Psoas muscle (tissue), 8 donors: ENCODE results near the gene C10orf143. TPM values are rescaled to one million over a fixed set of nuclear protein-coding genes. Genes with fewer than 3 reads are reported as not detected.

Experiments
- ATAC-seq, 4 donors: fragments of 200-7000 bp; cut with Tn5 transposase; one replicate each; pipeline ENCODE4 v1.9.1; 2020; ENCODE audit warnings: moderate library complexity in 3 of 4, mild to moderate bottlenecking in 2 of 4
- DNase-seq, 2 donors: peaks; one replicate each; pipeline ENCODE4 v3.0.0-alpha.2; 2020
- H3K27ac ChIP-seq: fragments of 200-600 bp; one replicate; pipeline ENCODE4 v1.8.0; 2022
- H3K27me3 ChIP-seq, 3 donors: fragments of 200-600 bp in 1 of 3; one replicate each; pipeline versions ENCODE4 v1.6.1 to v1.8.0; 2013 to 2022; ENCODE audit warnings: low read length in 2 of 3, mild to moderate bottlenecking in 2 of 3, moderate library complexity in 1 of 3; ENCODE audit not compliant: insufficient read depth in 3 of 3
- H3K36me3 ChIP-seq, 2 donors: fragments of 200-600 bp in 1 of 2; one replicate each; pipeline versions ENCODE4 v1.6.1 to v1.8.0; 2013 to 2022; ENCODE audit warnings: low read depth in 1 of 2, mild to moderate bottlenecking in 1 of 2, moderate library complexity in 1 of 2; ENCODE audit not compliant: insufficient read depth in 1 of 2
- H3K4me1 ChIP-seq: fragments of 200-600 bp; one replicate; pipeline ENCODE4 v1.8.0; 2022
- H3K4me3 ChIP-seq: fragments of 200-600 bp; one replicate; pipeline ENCODE4 v1.8.0; 2022; ENCODE audit warnings: mild to moderate bottlenecking
- H3K9me3 ChIP-seq: fragments of 200-600 bp; one replicate; pipeline ENCODE4 v1.8.0; 2022
- CTCF ChIP-seq: fragments of 200-600 bp; IDR thresholded peaks from one replicate; pipeline ENCODE4 v1.8.0; 2022; ENCODE audit warnings: antibody characterized with exemption
- WGBS, 3 donors: extraction: QIAGEN DNeasy Blood & Tissue Kit; methylation state at CpG; one replicate each; pipeline versions ENCODE4 v1.1.6 to v1.1.7; 2013; 5-methylcytosine and 5-hydroxymethylcytosine counted together
- intact Hi-C, 2 donors: fragments of 100-400 bp; cut with DNase I; formaldehyde crosslinking; loops; one replicate each; pipeline versions ENCODE4 v1.11.0 to v1.14.2; 2022
- polyA plus RNA-seq, 3 donors: library from polyadenylated mRNA; stranded (reverse); fragments of 200-250 nt; gene quantifications; one replicate each; pipeline ENCODE4 v1.2.3, GENCODE V29; 2013
- total RNA-seq, 4 donors: library from RNA; stranded (reverse); fragmentation: NEBNext Ultra II Directional in 2 of 4; extraction: Animal tissue kit (Norgen Biotek cat#: 25700) in 2 of 4; gene quantifications; one replicate each; pipeline versions ENCODE4 v1.2.1 to v1.2.4, GENCODE V29; 2021 to 2023
- donor health status: healthy with polysubstance abuse.
- donor health status: DM: no; HTN: no; CAD: no; lungs with moderate emphysema.
- donor health status: Bipolar disorder and iron deficiency.
- donor health status: healthy.
- donor health status: DM: yes; HTN: yes; CAD: no.
- donor health status: DM: no; HTN: no; CAD: no.
- donor health status: DM: no; HTN: no; CAD: no.
- donor health status: DM: yes; HTN: yes; CAD: no.

C10orf143 gene
- total and polyA plus RNA-seq, 7 donors: 3.3 to 5.1 (median 4.7) TPM

- H3K4me3 ChIP-seq: no peak overlapping the region
- 88 to 95% (median 92%) methylated on average over 12 of the region's 12 CpGs for WGBS, 3 donors
Measured at GRCh38 chr10:130049244-130049643, 61.4 kb downstream of the C10orf143 start.

GRCh38 chr10:130048081-130048480 is 62.5 kb downstream of the C10orf143 start:
- TF ChIP-seq CTCF: no peak
- Histone ChIP-seq H3K4me1 (no peaks in the 10 kb centered on the region), H3K9me3 (no peaks in the 10 kb centered on the region), H3K36me3 (no peaks in the 10 kb centered on the region), H3K4me3 (no peak overlapping the region), H3K27ac (no peak overlapping the region), H3K27me3 (peaks cover 0 to 2% (median 0%) of the 10 kb centered on the region in 3 donors)
- WGBS, 3 donors: 62 to 73% (median 71%) methylated on average over 3 of the region's 3 CpGs
- intact Hi-C loops: no loop called here
- ATAC-seq: no peak
- no peak for DNase-seq

More at GRCh38 chr10:130049244-130049643, 61.4 kb downstream of the C10orf143 start:
- H3K4me1 ChIP-seq: no peaks in the 10 kb centered on the region
- DNase-seq (no peak), ATAC-seq (no peak)
- intact Hi-C loops: no loop called here
- no peak for TF ChIP-seq CTCF
- H3K36me3 ChIP-seq: no peaks in the 10 kb centered on the region
- no peaks in the 10 kb centered on the region for H3K9me3 ChIP-seq
- no peak overlapping the region for H3K27ac ChIP-seq
- peaks cover 0 to 2% (median 0%) of the 10 kb centered on the region in 3 donors for H3K27me3 ChIP-seq

GRCh38 chr10:130047336-130047735 is 63.3 kb downstream of the C10orf143 start:
- no peaks in the 10 kb centered on the region for H3K36me3 ChIP-seq
- no peak overlapping the region for H3K27ac ChIP-seq
- ATAC-seq (no peak), DNase-seq (no peak)
- no peaks in the 10 kb centered on the region for H3K4me1 ChIP-seq
- no peak for TF ChIP-seq CTCF
- no peaks in the 10 kb centered on the region for H3K9me3 ChIP-seq
- no peak overlapping the region for H3K4me3 ChIP-seq
- WGBS, 3 donors: 82 to 96% (median 89%) methylated on average over 10 of the region's 10 CpGs
- intact Hi-C loops: no loop called here
- peaks cover 0 to 2% (median 0%) of the 10 kb centered on the region in 3 donors for H3K27me3 ChIP-seq

GRCh38 chr10:130046591-130046990 is 64.0 kb downstream of the C10orf143 start:
- ATAC-seq: no peak
- TF ChIP-seq CTCF: no peak
- H3K4me1 ChIP-seq: no peaks in the 10 kb centered on the region
- no peaks in the 10 kb centered on the region for H3K27me3 ChIP-seq
- no peak overlapping the region for H3K4me3 ChIP-seq
- H3K36me3 ChIP-seq: no peaks in the 10 kb centered on the region
- H3K27ac ChIP-seq: no peak overlapping the region
- H3K9me3 ChIP-seq: no peaks in the 10 kb centered on the region
- DNase-seq: no peak
- intact Hi-C loops: no loop called here
- WGBS, 3 donors: 83 to 87% (median 87%) methylated on average over 22 of the region's 22 CpGs

- 89 to 91% (median 91%) methylated on average over 22 to 43 of the region's 43 CpGs for WGBS, 3 donors
- no peak for DNase-seq
- Histone ChIP-seq H3K4me1 (no peaks in the 10 kb centered on the region), H3K9me3 (no peaks in the 10 kb centered on the region), H3K27ac (no peak overlapping the region), H3K4me3 (no peak overlapping the region), H3K27me3 (no peaks in the 10 kb centered on the region), H3K36me3 (no peaks in the 10 kb centered on the region)
- TF ChIP-seq CTCF: no peak
- intact Hi-C loops: no loop called here
- no peak for ATAC-seq
Measured at GRCh38 chr10:130045801-130046321, 64.8 kb downstream of the C10orf143 start.
